GM10248 (cell line): ENCODE measurements around the gene DHCR7.

Source experiments
- CTCF ChIA-PET: fragments of 300-600 bp; sonication (Branson Sonifier 250); formaldehyde crosslinking; extraction: SDS; loops from one replicate; lab custom pipeline; 2021; ENCODE audit warnings: antibody characterized with exemption; lab: Yijun Ruan, JAX
- POLR2A ChIA-PET: fragments of 350-650 bp; sonication (Branson Sonifier 250); formaldehyde crosslinking; extraction: SDS; loops from one replicate; lab custom pipeline; 2020; ENCODE audit warnings: antibody characterized with exemption; lab: Yijun Ruan, JAX
- DNase-seq: peaks from one replicate; pipeline ENCODE4 v3.0.0; 2012; ENCODE audit errors: extremely low spot score
- CTCF ChIP-seq: IDR thresholded peaks from 2 replicates; pipeline ENCODE4 v1.5.1; 2012; ENCODE audit warnings: mild to moderate bottlenecking, low read depth; ENCODE audit errors: extremely low read depth, missing control alignments, control extremely low read depth

Gene DHCR7

GRCh38 chr11:71490731-71491390, 42.7 kb upstream of the DHCR7 start:
- ChIA-PET CTCF (no interaction called here), POLR2A (no interaction called here)
- no peak for DNase-seq
- TF ChIP-seq CTCF, result no peak

DNA sequence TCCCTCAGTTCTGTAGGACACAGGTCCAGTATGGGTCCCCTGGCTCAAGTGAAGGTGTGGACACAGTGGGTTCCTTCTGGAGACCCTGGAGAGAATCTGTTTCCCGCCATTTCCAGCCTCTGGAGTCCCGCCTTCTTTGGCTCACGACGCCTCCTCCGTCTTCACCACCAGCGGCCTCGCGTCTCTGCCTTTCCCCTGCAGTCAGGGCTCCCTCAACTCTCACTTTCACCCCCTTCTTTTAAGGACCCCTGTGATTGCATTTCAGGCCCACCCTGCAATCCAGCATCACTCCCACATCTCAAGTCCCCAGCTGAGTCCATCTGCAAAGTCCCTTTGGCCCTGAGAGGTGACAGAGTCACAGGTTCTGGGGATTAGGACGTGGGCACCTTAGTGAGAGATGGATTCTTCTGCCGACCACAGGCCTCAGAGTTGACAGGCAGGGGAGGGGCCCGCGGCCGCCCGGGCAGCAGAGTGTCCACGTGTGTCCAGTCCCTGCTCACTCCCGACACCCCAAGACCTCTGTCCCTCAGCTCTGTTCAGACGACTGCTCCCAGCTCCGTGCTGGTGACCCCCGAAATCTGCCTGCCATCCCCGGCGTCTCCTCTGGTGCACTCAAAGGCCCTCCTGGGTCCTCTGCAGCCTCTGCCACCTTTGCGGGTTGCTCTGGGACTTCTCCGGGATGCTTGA, 42.0 kb upstream of the DHCR7 start:
- no peak for DNase-seq
- ChIA-PET CTCF (interaction anchor here (1.1 kb wide), 1 partner anchor 73 kb away, joined by 9 read pairs; no protein-coding TSS in a partner anchor), POLR2A (no interaction called here)
- no peak for TF ChIP-seq CTCF

DNA sequence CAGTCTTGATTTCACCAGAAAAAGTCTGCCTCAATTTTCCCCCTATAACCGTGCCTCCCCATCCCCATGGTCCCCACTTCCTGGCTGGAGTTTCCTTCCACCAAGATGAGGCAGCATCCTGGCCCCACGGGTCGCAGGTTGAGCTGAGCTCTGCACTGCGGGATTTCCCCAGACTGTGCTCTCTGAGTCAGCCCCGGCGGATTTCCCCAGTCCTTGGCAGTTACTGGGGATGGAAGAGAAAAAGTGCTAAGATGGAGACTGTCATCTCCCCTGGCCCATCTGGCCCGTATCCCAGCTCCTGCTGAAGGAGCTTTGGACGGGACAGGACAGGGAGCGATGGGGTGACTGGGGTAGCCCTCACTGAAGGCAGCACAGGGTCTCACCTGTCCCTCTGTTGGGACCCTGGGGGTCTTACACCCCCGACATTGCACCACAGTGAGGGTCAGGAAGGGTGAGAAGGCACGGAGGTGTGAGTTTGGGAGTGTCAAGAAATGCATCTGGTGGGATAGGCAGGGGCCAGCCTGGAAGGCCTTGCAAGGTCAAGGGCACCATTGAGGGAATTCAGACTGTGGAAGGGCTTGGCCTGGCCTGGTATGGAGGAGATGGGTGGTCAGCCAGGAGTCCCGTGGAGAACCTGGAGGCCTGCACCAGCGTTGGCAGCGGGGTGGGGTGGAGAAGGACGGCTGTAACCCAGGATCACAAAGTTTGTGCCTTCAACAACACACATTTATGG, 41.3 kb upstream of the DHCR7 start:
- DNase-seq, result peak; percentile 86
- TF ChIP-seq CTCF, result no peak
- ChIA-PET POLR2A (no interaction called here), CTCF (interaction anchor here (1.1 kb wide), 1 partner anchor 74 kb away, joined by 9 read pairs; no protein-coding TSS in a partner anchor)

DNA sequence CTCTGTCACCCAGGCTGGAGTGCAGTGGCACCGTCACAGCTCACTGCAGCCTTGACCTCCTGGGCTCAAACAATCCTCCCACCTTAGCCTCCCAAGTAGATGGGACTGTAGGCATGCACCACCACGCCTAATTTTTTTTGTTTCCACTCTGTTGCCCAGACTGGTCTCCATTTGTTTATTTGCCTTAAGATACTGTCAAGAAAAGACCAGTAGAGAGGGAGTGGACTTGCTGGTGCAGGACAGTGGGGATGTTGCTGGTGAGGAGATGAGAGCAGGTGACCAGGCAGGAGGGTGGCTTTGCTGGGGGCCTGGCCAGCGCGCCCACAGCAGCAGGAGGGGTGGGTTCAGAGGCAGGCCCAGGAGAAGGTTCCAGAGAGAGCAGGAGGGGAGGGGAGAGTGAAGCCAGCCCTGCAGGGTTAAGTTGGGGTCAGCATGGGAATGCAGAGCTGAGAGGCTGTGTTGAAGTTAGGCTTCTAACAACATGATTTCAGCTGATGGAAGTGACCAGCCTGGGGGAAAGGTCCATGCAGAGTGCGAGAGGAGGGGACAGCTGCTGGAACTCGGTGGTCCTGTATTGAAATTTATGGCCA, 40.6 kb upstream of the DHCR7 start:
- TF ChIP-seq CTCF, result no peak
- POLR2A ChIA-PET, result no interaction called here
- no peak for DNase-seq
- CTCF ChIA-PET, result interaction anchor here (1.1 to 1.3 kb wide), 2 partner anchors 75 kb away, joined by 6 to 9 read pairs; no protein-coding TSS in a partner anchor

DNA sequence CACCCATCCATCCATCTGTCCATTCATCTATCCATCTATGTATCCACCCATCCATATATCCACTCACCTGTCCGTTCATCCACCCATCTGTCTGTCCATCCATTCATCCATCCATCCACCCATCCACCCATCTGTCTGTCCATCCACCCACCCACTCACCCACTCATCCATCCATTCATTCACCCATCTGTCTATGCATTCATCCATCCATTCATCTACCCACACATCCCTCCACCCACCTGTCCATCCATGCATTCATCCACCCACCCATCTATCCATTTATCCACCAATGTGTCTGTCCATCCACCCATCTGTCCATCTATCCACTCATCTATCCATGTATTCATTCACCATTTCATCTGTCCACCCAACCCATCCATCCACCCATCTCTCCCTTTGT, 38.1 kb upstream of the DHCR7 start:
- no peak for TF ChIP-seq CTCF
- DNase-seq, result no peak
- POLR2A ChIA-PET, result no interaction called here
- CTCF ChIA-PET, result no interaction called here

DNA sequence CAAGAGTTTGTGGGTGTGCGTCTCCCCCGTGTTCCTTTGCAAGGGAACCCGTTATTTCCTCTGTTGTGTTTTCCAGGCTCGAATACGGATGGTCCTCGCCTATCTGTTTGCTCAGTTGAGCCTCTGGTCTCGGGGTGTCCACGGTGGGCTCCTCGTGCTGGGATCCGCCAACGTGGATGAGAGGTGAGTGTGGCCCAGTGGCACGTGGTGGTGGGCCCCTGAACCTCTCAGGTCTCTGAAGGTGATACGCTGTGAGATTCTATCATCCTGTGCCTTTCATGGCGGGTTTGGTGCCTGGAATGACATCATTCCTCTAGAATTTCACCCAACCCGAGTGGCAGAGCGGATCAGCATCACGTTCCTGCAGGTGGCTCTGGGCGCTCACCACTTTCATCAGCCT, 37.3 kb upstream of the DHCR7 start:
- DNase-seq, result no peak
- CTCF ChIA-PET, result no interaction called here
- POLR2A ChIA-PET, result no interaction called here
- no peak for TF ChIP-seq CTCF
